Stimulated activated CD8-positive, alpha-beta memory T cell treated with anti-CD3 and anti-CD28 coated beads, Interleukin-7, amount 100 ng/mL, for 4 hours (primary cell): Measurements from ENCODE around the gene MRPL53.
"Not testable (repeated sequence)": the region's sequence is repeated elsewhere in the genome, so short reads cannot be mapped to it uniquely, and the experiment has no call there.

ENCODE experiments used
- DNase-seq, 2 donors: peaks; one replicate each; pipeline ENCODE4 v3.0.0-alpha.2; 2020; ENCODE audit warnings: low read depth in 2 of 2

MRPL53 gene

DNA sequence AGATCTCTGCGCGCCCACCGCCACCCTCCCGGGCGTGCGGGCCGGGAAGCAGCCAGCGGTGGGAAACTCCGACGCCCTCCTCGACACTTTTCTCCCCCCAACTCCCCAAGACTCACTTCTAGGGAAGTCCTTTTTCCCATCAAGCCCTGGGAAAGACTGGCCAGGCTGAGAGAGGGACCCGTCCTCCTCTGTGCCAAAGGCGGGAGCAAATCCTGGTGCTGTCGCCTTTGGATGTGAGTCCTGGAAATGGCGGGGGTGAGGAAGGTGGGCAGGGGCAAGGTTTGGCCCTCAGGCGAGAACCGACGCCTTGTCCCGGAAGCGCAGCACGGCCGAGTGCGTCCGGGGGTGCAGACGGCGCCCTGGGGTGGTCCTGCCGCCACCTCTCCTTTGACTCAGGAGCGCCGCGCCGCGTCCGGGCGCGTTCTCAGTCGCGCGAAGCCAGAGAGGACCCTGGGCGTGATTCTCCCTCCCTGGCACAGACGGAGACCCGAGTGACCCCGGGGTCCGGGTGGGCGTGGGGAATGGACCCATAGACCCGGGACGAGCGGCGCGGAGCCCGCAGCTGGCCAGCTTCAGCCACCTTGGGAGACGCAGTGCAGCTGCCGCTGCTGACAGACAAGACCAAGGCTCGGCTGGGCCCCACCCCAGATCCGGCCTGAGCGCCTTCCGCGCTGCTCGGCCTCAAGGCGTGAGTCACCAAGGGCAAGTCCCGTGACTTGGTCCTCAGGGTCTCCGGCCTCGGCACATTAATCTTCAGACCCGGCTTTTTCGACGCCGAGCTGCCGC, 30.4 kb upstream of the MRPL53 start:
- DNase-seq = peak in 1 of 2 donors; percentile 46

- no peak for DNase-seq
Measured at GRCh38 chr2:74502147-74502719, 29.8 kb upstream of the MRPL53 start.

DNA sequence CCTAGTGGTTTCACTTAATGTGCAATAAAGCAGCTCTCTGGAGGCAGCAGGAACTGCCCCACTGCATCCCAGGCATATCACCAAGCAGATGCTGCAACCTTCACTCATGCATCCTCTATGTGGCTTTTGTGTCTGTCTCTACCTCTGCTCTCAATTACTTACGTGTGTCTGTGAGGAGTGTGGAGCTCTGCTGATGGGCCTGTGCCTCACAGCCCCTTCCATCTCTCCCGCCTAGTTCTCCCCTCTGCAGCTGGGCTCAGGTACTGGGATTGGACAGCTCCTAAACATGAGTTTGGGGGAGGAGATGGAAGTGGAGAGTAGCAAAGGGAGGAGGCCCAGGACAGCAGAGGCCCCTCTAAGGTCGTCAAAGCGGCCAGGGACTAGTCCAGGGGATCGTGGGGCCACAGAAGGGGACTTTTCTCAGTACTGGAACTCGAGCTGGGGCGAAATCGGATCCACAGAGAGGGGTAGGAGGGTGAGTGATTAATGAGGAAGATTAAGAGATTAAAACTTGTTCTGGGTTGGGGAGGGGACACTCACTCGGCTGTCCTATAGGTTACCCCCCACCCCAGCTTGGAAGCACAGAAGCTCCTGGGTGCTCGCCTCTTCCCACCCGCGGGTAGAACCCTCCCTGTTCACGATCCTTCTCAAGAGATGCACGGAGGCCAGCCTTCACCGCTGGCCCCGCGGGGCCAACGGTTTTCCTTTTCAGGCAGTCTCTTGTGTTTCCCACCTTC, 29.0 kb upstream of the MRPL53 start:
- DNase-seq = no peak

DNA sequence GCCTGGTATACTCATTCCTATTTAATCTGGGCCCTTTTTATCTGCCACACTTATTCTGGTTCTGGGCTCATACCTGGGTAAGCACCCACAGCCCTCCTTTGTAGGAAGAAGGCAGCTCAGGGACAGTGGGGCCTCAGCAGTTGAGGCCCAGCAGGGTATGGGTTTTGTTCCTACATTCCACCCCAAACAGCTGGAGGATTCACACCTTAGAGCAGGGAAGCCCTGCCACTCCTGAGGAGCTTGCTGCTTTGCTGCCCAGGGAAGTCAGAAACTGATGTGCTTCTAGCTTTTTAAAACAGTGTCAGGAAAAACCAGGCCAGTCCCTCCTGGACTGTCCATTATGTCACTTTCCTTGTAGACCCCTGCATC, 28.1 kb upstream of the MRPL53 start:
- no peak for DNase-seq

DNA sequence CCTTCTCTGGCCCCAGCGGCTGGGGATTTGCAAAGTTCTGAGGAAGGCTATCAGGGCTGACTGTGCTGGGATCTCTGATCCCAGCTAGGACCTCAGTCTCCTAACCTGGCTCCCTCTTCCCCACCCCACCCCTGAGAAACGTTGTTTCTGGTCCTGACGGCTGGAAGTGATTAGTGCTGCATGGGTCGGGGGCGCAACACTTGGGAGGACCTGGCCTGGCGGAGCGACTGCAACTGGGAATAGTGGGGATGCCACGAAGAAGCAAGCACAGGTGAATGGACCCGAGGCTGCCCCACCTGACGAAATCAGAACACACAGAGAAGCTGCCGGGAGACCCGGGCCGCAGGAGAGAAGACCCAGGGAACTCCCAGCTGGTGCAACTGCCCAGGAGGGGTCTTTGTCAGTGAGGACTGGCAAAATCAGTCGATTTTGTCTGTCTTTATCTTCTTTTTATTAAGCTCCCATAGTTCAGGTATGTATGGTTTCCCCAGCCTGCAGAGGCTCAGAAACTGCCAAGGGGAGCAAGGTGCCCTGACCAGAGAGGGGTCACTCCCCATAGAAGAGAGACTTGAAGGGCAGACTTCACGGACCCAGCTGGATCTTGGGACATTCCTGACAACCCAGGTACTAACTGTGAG, 27.6 kb upstream of the MRPL53 start:
- no peak for DNase-seq

- no peak for DNase-seq
Measured at GRCh38 chr2:74499267-74499939, 26.9 kb upstream of the MRPL53 start, which contains the start of gene LBX2. Gene LBX2, minus strand, starts transcription at chr2:74499603. Its CDS starts 66 bp downstream, at chr2:74499537.

- no peak for DNase-seq
Measured at GRCh38 chr2:74498500-74499266, 26.2 kb upstream of the MRPL53 start.

DNA sequence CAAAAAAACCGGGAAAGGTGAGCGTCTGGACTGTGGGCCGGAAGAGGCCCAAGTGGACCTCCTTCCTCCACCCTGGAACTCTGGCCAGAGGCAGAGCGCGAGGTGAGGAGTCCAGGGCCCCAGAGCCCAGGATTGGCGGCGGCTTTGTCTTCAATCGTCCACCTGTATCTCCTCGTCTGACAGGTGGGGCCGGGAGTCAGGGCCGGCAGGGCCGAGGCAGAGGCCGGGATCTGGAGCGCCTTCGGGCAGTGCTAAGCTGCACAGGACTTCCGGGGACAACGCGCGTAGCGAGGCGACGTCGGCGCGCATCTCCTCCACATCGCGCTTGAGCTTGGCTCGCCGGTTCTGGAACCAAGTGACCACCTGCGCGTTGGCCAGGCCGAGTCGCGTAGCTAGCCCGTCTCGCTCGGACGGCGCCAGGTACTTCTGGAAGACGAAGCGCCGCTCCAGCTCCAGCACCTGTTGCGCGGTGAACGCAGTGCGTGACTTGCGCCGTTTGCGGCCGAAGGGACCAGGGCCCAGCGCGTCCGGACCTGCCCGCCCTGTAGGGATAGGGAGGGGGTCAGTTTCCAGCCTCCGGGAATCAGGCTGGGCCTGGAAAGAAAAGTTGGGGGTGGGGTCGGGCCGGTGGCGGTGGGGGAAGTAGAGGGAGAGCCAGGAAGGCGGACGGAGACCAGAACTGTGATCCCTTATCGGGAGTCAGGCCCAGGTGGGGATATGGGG, 25.5 kb upstream of the MRPL53 start:
- DNase-seq = no peak

DNA sequence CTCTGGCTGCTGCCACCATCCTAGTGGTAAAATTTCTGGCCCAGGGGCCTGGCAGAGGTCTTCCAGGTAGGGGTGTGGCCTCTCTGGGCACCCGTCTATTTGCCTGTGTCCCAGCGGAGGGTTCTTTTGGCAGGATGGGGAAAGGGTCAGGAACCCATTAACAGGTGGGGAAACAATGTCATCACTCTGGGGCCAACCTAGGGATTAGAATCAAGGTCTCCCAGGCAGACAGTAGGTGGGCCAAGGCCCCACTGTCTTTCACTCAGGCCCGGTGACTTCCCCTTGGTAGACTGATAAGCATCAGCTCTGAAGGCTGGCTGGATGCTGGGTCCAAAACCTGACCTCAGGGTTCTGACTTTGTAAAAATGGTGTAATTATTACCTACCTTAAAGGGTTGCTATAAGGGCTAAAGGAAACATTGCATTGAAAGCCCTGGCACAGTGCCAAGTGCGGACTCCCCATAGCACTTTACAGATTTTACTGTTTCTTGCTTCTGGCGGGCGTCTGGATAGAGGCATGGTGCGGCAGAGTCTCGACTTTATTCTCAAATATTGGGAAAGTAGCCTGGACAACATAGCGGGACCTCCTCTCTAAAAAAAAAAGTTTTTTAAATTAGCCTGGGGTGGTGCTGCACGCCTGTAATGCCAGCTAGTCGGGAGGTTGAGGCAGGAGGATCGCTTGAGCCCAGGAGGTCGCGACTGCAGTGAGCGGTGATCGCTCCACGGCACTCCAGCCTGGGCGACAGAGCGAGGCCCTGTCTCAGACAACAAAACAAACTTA, 24.7 kb upstream of the MRPL53 start:
- DNase-seq = no peak

- no peak for DNase-seq
Measured at GRCh38 chr2:74495440-74495839, 23.0 kb upstream of the MRPL53 start.

- DNase-seq = no peak
Measured at GRCh38 chr2:74493546-74493945, 21.1 kb upstream of the MRPL53 start.

DNA sequence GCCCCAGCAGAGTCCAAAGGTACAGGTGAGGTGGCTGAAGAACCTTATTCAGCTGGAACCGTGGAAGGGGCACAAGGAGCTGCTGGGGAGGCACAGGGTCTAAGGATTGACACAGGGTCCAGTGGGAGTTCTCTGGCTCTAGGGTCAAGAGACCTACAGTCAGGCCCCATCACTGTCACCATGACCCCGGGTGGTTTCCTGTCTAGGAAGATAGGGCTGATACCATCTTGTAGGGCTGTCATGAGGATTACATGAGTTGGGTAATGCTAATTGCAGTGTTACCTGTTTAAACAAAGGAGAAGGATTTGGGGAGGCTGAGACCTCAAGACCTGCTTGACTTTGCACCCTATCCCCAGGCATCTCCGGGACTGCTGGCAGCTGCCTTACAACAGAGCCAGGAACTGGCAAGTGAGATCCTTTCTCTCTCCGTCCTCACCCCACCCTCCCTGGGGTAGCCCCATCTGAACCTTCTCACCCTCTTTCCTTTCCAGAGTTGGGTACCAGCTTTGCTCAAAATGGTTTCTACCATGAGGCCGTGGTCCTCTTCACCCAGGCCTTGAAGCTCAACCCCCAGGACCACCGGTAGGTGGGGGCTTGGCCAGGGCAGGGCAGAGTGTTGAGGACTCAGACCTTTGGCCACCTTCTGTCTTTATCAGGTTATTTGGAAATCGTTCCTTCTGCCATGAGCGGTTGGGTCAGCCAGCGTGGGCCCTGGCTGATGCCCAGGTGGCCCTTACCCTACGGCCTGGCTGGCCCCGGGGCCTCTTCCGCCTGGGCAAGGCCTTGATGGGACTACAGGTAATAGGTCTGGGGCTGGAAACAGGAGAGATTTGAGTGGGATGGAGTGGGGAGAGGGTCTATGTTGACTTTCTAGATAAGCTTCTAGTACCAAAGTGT, 19.4 kb upstream of the MRPL53 start:
- no peak for DNase-seq

- DNase-seq = no peak
Measured at GRCh38 chr2:74489906-74490305, 17.4 kb upstream of the MRPL53 start.

- no peak for DNase-seq
Measured at GRCh38 chr2:74488643-74489481, 16.4 kb upstream of the MRPL53 start.

DNA sequence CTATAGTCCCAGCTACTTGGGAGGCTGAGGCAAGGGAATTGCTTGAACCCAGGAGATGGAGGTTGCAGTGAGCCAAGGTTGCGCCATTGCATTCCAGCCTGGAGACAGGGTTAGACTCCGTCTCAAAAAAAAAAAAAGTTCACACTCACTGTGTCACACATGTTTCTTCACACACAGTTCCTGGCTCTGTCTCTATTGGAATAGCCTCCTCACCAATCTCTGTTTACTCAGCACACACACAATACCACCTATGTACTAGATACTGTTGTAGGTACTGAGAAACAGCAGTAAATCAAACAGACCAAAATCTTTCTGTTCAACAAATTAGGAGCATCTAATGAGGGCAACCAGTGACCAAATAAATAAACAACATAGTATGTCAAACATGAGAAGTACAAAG, 13.7 kb upstream of the MRPL53 start:
- DNase-seq = no peak

DNA sequence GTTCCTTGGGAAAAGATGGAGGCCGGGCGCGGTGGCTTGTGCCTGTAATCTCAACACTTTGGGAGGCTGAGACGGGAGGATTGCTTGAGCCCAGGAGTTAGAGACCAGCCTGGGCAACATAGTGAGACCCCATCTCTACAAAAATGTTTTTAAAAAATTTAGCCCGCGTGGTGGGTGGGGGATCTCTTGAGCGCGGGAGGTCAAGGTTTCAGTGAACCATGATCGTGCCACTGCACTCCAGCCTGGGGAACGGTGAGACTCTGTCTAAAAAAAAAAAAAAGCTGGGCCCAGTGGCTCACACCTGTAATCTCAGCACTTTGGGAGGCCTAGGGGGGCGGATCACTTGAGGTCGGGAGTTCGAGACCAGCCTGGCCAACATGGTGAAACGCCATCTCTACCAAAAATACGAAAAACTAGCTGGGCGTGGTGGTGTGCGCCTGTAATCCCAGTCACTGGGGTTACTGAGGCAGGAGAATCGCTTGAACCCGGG, 11.2 kb upstream of the MRPL53 start:
- not testable (repeated sequence) for DNase-seq
